Upper lobe of right lung (tissue), 1 donor: ENCODE data around the gene OR2T33. TPM values are rescaled to one million over a fixed set of nuclear protein-coding genes. Genes with fewer than 3 reads are reported as not detected.
A peak's percentile ranks its signal among the peaks of the same experiment; 100 is the strongest.
"Not testable (repeated sequence)": the region's sequence is repeated elsewhere in the genome, so short reads cannot be mapped to it uniquely, and the experiment has no call there.

Experiments used
- ATAC-seq: fragments of 200-7000 bp; cut with Tn5 transposase; one replicate; pipeline ENCODE4 v1.9.1; 2020; ENCODE audit warnings: mild to moderate bottlenecking, moderate library complexity
- DNase-seq: peaks from one replicate; pipeline ENCODE4 v3.0.0-alpha.2; 2020
- H3K27ac ChIP-seq: fragments of 200-600 bp; one replicate; pipeline ENCODE4 v1.8.0; 2022
- H3K27me3 ChIP-seq: fragments of 200-600 bp; one replicate; pipeline ENCODE4 v1.8.0; 2022; ENCODE audit warnings: mild to moderate bottlenecking
- H3K36me3 ChIP-seq: fragments of 200-600 bp; one replicate; pipeline ENCODE4 v1.8.0; 2022
- H3K4me1 ChIP-seq: fragments of 200-600 bp; one replicate; pipeline ENCODE4 v1.8.0; 2022
- H3K4me3 ChIP-seq: fragments of 200-600 bp; one replicate; pipeline ENCODE4 v1.8.0; 2022; ENCODE audit warnings: mild to moderate bottlenecking
- H3K9me3 ChIP-seq: fragments of 200-600 bp; one replicate; pipeline ENCODE4 v1.8.0; 2022
- CTCF ChIP-seq: fragments of 200-600 bp; IDR thresholded peaks from one replicate; pipeline ENCODE4 v1.8.0; 2022; ENCODE audit warnings: antibody characterized with exemption
- intact Hi-C: fragments of 100-400 bp; cut with DNase I; formaldehyde crosslinking; loops from one replicate; pipeline ENCODE4 v1.11.0; 2022
- total RNA-seq: library from RNA; stranded (reverse); fragmentation: NEBNext Ultra II Directional; extraction: Animal tissue kit (Norgen Biotek cat#: 25700); gene quantifications from one replicate; pipeline ENCODE4 v1.2.1, GENCODE V29; 2021
- donor health status: DM: no; HTN: yes; CAD: no; lungs with severe emphysema.

OR2T33 gene
- total RNA-seq, 1 donor from 2014 or later = not detected

GRCh38 chr1:248303324-248303723, 25.5 kb upstream of the OR2T33 start, which contains the start of gene OR2T12:
Gene OR2T12 (minus strand): TSS chr1:248303424. CDS start chr1:248295578, 7,846 bp downstream.
- no peak for TF ChIP-seq CTCF
- Histone ChIP-seq H3K4me3 (no peak within 1 kb of the TSS), H3K27me3 (no peaks in the 10 kb centered on the region), H3K9me3 (no peaks in the 10 kb centered on the region), H3K36me3 (no peaks in the 10 kb centered on the region), H3K4me1 (no peaks in the 10 kb centered on the region), H3K27ac (no peak within 1 kb of the TSS)
- no peak for ATAC-seq
- intact Hi-C loops = no loop called here
- no peak for DNase-seq

- Histone ChIP-seq H3K27ac (no peak overlapping the region), H3K36me3 (no peaks in the 10 kb centered on the region), H3K9me3 (no peaks in the 10 kb centered on the region), H3K4me3 (no peak overlapping the region), H3K27me3 (no peaks in the 10 kb centered on the region), H3K4me1 (no peaks in the 10 kb centered on the region)
- TF ChIP-seq CTCF = no peak
- DNase-seq (no peak), ATAC-seq (no peak)
- intact Hi-C loops = no loop called here
These were observed 10.6 kb upstream of the OR2T33 start for GRCh38 chr1:248288391-248288790.

- H3K36me3 ChIP-seq, intact Hi-C loops, H3K9me3 ChIP-seq, DNase-seq, H3K27me3 ChIP-seq, H3K27ac ChIP-seq, H3K4me1 ChIP-seq, H3K4me3 ChIP-seq: not testable (repeated sequence)
- peak; percentile 30 for ATAC-seq
These were observed 4.6 kb downstream of the OR2T33 start for GRCh38 chr1:248273225-248273624.

GRCh38 chr1:248268178-248268577, 9.6 kb downstream of the OR2T33 start:
- no peaks in the 10 kb centered on the region for H3K9me3 ChIP-seq
- H3K36me3 ChIP-seq = no peaks in the 10 kb centered on the region
- no peaks in the 10 kb centered on the region for H3K27me3 ChIP-seq
- no peak overlapping the region for H3K4me3 ChIP-seq
- intact Hi-C loops = no loop called here
- TF ChIP-seq CTCF = no peak
- no peak overlapping the region for H3K27ac ChIP-seq
- DNase-seq (no peak), ATAC-seq (no peak)
- H3K4me1 ChIP-seq = no peaks in the 10 kb centered on the region

DNA sequence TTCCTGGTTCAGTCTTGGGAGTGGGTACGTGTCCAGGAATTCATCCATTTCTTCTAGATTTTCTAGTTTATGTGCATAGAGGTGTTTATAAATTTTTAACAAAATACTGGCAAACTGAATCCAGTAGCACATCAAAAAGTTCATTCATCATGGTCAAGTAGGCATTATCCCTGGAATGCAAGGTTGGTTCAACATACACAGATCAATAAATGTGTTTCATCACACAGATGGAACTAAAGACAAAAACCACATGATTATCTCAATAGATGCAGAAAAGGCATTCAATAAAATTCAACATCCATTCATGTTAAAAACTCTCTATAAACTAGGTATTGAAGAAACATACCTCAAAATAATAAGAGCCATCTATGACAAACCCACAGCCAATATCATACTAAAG, 18.5 kb downstream of the OR2T33 start:
- ATAC-seq, H3K4me1 ChIP-seq, H3K27ac ChIP-seq, H3K36me3 ChIP-seq, intact Hi-C loops, H3K27me3 ChIP-seq, H3K9me3 ChIP-seq, H3K4me3 ChIP-seq, DNase-seq: not testable (repeated sequence)

- TF ChIP-seq CTCF = peak; percentile 60
- DNase-seq = peak; percentile 66
- H3K36me3 ChIP-seq = no peaks in the 10 kb centered on the region
These were observed 34.6 kb downstream of the OR2T33 start for GRCh38 chr1:248243204-248243603.

GRCh38 chr1:248239478-248239877, 38.3 kb downstream of the OR2T33 start:
- Histone ChIP-seq H3K4me3 (no peak overlapping the region), H3K27me3 (no peaks in the 10 kb centered on the region), H3K4me1 (no peaks in the 10 kb centered on the region), H3K36me3 (no peaks in the 10 kb centered on the region), H3K9me3 (no peaks in the 10 kb centered on the region), H3K27ac (no peak overlapping the region)
- ATAC-seq = no peak
- intact Hi-C loops = no loop called here
- TF ChIP-seq CTCF = no peak
- no peak for DNase-seq

More at GRCh38 chr1:248243204-248243603, 34.6 kb downstream of the OR2T33 start:
- no peaks in the 10 kb centered on the region for H3K4me1 ChIP-seq
- no peaks in the 10 kb centered on the region for H3K27me3 ChIP-seq
- H3K4me3 ChIP-seq = no peak overlapping the region
- intact Hi-C loops = no loop called here
- no peaks in the 10 kb centered on the region for H3K9me3 ChIP-seq
- no peak overlapping the region for H3K27ac ChIP-seq
- peak; percentile 86 for ATAC-seq
